HG03108 (cell line): Measurements from ENCODE around the gene HELZ.
A peak's percentile ranks its signal among the peaks of the same experiment; 100 is the strongest.

Experiments
- ATAC-seq: cut with Tn5 transposase; IDR thresholded peaks from one replicate; pipeline ENCODE4 v1.9.1; 2021; ENCODE audit warnings: moderate library complexity; ENCODE audit not compliant: unreplicated experiment

Gene HELZ

GRCh38 chr17:67238991-67239390 is 6.0 kb downstream of the HELZ start:
- ATAC-seq = no peak

GRCh38 chr17:67232441-67232840 is 12.6 kb downstream of the HELZ start:
- ATAC-seq = no peak

- ATAC-seq = no peak
Observed at GRCh38 chr17:67229109-67229955, 15.7 kb downstream of the HELZ start.

- ATAC-seq = no peak
Observed at GRCh38 chr17:67227488-67227887, 17.5 kb downstream of the HELZ start.

GRCh38 chr17:67225316-67225715 is 19.7 kb downstream of the HELZ start:
- ATAC-seq = no peak

GRCh38 chr17:67224736-67225135 is 20.3 kb downstream of the HELZ start:
- no peak for ATAC-seq

DNA sequence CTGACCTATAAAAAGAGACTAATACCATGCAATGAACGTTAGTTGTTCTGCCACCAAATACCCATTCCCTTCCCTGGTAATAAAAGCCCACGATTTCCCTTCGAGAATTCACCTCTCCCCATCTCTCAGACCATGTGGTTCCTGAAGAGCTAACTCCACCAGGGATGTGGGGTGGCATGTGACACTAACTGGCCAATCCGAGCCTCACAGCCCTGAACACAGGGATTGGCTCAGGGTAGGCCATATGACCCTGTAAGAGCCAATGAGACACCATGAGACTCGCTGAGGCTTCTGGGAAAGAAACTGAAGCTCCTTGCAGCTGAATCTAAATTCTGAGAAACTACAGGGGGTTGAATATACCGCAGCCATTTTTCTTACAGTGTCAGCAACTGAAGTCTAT is 21.1 kb downstream of the HELZ start:
- no peak for ATAC-seq

DNA sequence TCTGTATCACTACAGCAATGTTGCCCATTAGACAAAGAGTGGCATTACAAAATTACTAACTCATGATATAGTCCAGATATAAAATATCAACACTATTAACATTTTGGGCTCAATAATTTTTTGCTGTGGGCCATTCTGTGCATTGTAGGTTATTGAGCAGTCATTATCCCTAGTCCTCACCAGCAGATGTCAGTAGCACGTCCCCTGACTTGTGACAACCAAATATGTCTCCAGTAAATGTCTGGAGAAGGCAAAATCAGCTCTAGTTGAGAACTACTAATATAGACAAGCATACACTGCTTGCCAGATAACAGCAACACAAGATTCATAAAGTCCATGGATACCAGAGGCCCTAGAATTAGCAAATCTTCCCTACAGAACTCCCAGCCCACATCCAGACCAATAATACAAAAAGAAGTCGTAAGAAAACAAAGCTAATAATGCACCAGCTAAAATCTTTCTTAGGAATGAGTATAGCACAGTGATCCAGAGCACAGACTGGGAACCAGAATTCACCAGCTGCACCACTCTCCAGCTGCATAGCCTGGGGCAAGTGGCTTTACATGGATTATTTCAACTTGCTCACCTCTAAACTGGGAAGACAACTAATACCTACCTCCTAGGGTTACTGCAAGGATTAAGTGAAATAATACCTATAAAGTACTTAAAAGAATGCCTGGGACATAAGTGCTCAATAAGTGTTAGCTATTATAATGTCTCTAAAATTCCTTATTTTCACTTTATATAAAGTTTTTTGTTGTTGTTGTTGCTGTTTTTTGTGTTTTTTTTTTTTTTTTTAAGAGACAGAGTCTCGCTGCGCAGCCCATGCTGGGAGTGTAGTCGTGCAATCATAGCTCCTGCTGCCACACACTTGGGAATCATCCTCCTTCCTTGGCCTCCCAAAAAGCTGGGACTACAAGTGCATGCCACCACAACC is 23.7 kb downstream of the HELZ start:
- ATAC-seq = no peak

DNA sequence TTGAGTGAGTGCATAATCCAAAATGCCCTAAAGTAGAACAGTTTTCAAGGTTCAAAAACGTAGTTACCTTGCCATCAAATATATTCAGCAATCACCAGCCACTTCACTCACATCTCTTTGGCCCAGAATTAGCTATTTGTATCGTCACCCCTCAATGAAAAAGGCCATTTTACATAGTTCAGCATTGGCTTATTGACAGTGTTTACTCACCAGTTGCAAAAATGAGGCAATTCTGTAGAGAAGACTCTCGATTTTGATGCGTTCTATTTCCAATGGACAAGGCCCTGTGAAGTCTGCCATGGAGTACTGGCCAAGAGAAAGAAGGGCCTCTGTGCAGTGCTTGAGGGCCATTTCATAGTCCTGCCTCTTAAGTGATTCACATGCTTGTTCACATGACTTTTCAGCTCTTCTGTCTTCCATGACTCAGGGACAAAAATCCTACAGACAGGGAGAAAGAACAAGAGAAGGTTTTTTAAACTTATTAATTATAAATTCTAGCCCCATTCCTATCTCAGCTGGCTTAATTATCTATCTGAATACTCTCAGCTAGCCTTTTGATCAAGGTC is 26.5 kb downstream of the HELZ start:
- no peak for ATAC-seq

DNA sequence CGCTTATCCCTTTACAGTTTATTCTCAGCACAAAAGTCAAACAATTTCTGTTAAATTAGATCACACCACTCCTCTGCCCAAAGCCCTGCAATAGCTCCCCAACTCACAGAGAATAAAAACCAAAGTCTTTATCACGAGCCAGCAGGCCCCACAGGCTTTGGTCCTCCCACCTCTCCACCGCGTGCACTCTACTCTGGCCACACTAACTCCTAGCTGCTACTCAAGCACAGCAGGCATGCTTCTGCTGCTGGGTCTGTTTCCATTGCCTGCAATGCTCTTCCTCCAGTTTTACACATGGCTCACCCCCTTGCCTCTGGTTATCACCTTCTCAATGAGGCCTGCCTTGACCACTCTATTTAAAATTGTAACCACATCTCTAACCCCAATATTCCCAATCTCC is 27.6 kb downstream of the HELZ start:
- ATAC-seq = no peak

GRCh38 chr17:67216578-67217320 is 28.2 kb downstream of the HELZ start:
- no peak for ATAC-seq

DNA sequence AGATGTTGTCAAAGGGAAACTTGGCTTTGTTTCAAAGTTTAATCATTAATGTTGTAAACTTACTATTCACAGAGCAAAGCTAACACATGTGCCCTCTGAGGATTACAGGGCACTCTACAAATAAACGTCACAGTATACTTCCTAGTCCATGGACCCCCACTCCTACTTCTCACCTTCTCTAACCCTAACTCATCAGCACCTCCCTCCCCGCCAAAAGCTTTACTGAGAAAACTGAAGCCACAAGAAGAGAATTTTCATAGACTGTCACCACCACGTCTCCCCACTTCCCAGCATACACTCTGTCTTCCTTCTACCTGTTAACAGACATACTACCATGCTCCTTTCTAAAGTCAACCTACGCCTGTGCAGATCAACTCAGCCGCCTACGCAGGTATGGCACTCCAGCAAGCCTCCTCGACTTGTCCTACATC is 29.0 kb downstream of the HELZ start:
- ATAC-seq = peak; percentile 66

DNA sequence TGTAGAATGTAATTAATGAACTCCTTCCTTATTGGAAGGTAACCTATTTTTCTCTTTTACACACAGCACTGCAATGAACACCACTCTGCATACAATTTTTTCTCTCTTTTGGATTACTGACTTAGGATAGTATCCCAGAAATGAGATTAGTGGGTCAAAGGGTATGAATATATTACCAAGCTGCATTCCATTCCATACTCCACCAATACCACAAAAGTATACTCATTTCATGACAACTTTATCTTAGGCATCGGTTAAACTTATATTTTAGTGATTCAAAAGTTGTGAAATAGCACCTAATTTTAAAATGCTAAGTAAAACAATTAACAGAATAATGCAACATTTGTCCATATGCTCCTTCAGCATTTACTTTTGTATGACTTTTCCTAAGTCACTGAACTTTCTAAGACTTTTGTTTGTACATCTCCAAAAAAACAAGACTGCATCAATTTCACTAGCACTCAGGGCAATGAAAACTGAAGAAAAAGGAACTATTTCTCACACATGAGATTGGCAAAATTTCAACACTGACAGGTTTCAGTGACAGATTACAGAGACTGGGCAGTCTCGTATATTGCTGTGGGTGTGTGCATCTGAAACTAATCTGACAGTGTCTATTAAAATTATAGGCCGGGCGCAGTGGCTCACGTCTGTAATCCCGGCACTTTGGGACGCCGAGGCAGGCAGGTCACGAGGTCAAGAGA is 32.1 kb downstream of the HELZ start:
- no peak for ATAC-seq

- no peak for ATAC-seq
Observed at GRCh38 chr17:67212231-67212630, 32.8 kb downstream of the HELZ start.

- no peak for ATAC-seq
Observed at GRCh38 chr17:67211742-67212141, 33.3 kb downstream of the HELZ start.

- ATAC-seq = no peak
Observed at GRCh38 chr17:67210915-67211314, 34.1 kb downstream of the HELZ start.

DNA sequence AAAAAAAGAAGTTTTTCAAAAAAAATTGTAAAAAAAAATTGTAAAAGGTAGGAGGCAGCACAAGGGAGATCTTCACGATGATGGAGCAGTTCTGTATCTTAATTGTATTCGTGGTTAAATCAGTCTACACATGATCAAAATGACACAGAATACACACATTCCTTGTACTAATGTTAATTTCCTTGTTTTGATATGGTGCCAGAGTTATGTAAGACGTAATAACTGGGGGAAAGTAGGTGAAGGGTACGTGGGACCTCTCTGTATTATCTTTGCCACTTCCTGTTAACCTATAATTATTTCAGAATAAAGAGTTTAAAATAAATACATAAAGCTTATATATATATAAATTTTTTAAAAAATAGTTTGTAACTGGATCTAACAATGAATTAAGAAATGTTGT is 36.8 kb downstream of the HELZ start:
- ATAC-seq = no peak

GRCh38 chr17:67203818-67204217 is 41.2 kb downstream of the HELZ start:
- ATAC-seq = no peak

DNA sequence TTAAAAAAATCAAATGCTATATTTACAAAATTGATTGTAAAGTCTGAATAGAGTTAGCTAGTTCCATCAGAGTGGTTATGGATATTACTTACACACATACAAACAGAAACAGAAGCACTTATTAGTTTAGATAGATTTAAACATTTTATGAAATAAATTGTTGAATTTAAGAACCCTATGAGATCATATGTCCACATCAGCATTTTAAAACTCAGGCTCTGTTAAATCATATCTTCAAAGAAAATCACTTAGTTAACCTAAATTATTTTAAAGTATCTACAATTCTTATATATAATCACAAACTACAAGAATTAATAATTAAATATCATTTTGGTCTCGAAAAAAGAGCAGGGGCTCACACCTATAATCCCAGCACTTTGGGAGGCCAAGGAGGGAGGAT is 42.5 kb downstream of the HELZ start:
- ATAC-seq = no peak

DNA sequence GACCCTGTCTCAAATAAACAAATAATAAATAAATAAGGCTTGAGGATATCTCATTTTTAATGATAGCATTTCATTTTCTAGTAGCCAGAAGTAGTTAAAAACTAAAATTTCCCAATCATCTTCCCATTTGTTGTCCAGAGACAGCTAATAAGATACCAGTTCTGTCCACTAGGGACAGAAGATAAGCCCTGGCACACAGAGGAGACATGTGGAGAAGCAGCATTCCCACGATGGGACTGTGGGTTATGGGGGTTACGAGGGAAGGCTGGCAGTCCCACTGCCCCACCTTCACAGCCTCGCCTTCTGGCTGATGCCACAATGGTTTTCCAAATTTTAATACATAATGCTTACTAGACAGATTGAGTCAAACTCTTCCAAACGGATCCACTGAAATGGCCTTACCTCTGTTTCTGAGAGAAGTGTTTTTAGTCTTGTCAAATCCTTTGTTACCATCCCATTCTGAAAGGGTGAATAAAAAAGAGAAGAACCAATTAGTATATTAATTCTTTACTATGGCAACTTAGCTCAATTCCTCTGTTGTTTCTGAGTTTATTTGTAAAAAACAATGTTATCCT is 44.2 kb downstream of the HELZ start:
- no peak for ATAC-seq
